H1 (cell line): ENCODE results near the gene ABL1. TPM values are rescaled to one million over a fixed set of nuclear protein-coding genes. Genes with fewer than 3 reads are reported as not detected.

Experiments
- CTCF ChIA-PET: fragments of 300-600 bp; sonication (Branson Sonifier 250); formaldehyde crosslinking; loops from one replicate; lab custom pipeline; 2021; ENCODE audit not compliant: partially characterized antibody; lab: Charles Lee
- POLR2A ChIA-PET: fragments of 300-600 bp; sonication (Branson Sonifier 250); formaldehyde crosslinking; loops from one replicate; lab custom pipeline; 2021; ENCODE audit warnings: inconsistent platforms; ENCODE audit not compliant: partially characterized antibody; lab: Charles Lee
- DNase-seq, 2 experiments: peaks; one replicate each; pipeline versions ENCODE4 v3.0.0 to v3.0.0-alpha.2; 2010 to 2022; ENCODE audit warnings: low spot score in 2 of 2, low read depth in 1 of 2, mixed read lengths in 1 of 2
- FAIRE-seq: peaks from 2 replicates; lab custom pipeline; 2011; peaks lifted over from hg19 to GRCh38; lab: Jason Lieb, UNC
- H2AFZ ChIP-seq: 2 replicates; pipeline ENCODE4 v1.8.1; 2012; ENCODE audit warnings: low read length, inconsistent platforms
- H2AK5ac ChIP-seq: 2 replicates; pipeline ENCODE4 v1.6.1; 2013; ENCODE audit warnings: low read depth, low read length
- H2BK120ac ChIP-seq: replicated peaks from 2 replicates; pipeline ENCODE3; 2013; ENCODE audit warnings: low read depth, low read length, inconsistent platforms
- H2BK12ac ChIP-seq: 2 replicates; pipeline ENCODE4 v1.6.1; 2013; ENCODE audit warnings: low read depth, low read length
- H2BK15ac ChIP-seq: 2 replicates; pipeline ENCODE4 v1.6.1; 2013; ENCODE audit warnings: low read length
- H2BK20ac ChIP-seq: 2 replicates; pipeline ENCODE4 v1.6.1; 2013; ENCODE audit warnings: low read length
- H2BK5ac ChIP-seq: 2 replicates; pipeline ENCODE4 v1.6.1; 2013; ENCODE audit warnings: low read depth, low read length
- H3K14ac ChIP-seq: 2 replicates; pipeline ENCODE4 v1.6.1; 2013; ENCODE audit warnings: inconsistent platforms; ENCODE audit not compliant: insufficient read length
- H3K18ac ChIP-seq: 2 replicates; pipeline ENCODE4 v1.6.1; 2013; ENCODE audit warnings: low read length; ENCODE audit errors: extremely low read depth
- H3K23ac ChIP-seq: 2 replicates; pipeline ENCODE4 v1.6.1; 2013; ENCODE audit warnings: inconsistent platforms; ENCODE audit not compliant: insufficient read length
- H3K23me2 ChIP-seq: 2 replicates; pipeline ENCODE4 v1.6.1; 2013; ENCODE audit warnings: low read depth, low read length
- H3K27ac ChIP-seq: 2 replicates; pipeline ENCODE4 v1.6.1; 2011; ENCODE audit warnings: low read depth, low read length, inconsistent platforms
- H3K27me3 ChIP-seq, 4 experiments: replicated peaks in 1 of 4; 1 replicate in 1 of 4; 2 replicates in 3 of 4; pipeline versions ENCODE4 v1.6.1 to v1.8.1; 2011 to 2013; ENCODE audit warnings: low read length in 3 of 4, mild to moderate bottlenecking in 3 of 4, inconsistent platforms in 2 of 4, mixed read lengths in 2 of 4, moderate library complexity in 1 of 4; ENCODE audit not compliant: control insufficient read depth in 3 of 4, insufficient read depth in 3 of 4; ENCODE audit errors: extremely low read depth in 1 of 4
- H3K36me3 ChIP-seq, 4 experiments: 2 replicates each; pipeline versions ENCODE4 v1.6.1 to v1.8.1; 2011 to 2013; ENCODE audit warnings: mild to moderate bottlenecking in 4 of 4, low read length in 3 of 4, moderate library complexity in 2 of 4, control low read depth in 1 of 4, inconsistent platforms in 1 of 4; ENCODE audit not compliant: insufficient read depth in 4 of 4, control insufficient read depth in 2 of 4
- H3K4ac ChIP-seq: replicated peaks from 2 replicates; pipeline ENCODE3; 2013; ENCODE audit warnings: low read length, low read depth, mixed read lengths, inconsistent platforms; ENCODE audit not compliant: insufficient read length
- H3K4me1 ChIP-seq, 4 experiments: replicated peaks in 1 of 4; 1 replicate in 1 of 4; 2 replicates in 3 of 4; pipeline versions ENCODE4 v1.6.1 to v1.8.1; 2011 to 2013; ENCODE audit warnings: low read length in 3 of 4, inconsistent platforms in 2 of 4, mixed read lengths in 1 of 4; ENCODE audit not compliant: insufficient read depth in 4 of 4, control insufficient read depth in 3 of 4
- H3K4me2 ChIP-seq, 2 experiments: 2 replicates each; pipeline versions ENCODE4 v1.6.1 to v1.8.1; 2011 to 2013; ENCODE audit warnings: low read depth in 2 of 2, low read length in 2 of 2, control low read depth in 1 of 2, inconsistent platforms in 1 of 2, mild to moderate bottlenecking in 1 of 2; ENCODE audit not compliant: insufficient read depth in 1 of 2
- H3K4me3 ChIP-seq, 4 experiments: fragments of 200-600, 300-600 bp in 1 of 4; sonication (generic), shearing (Covaris generic), sonication (Bioruptor Twin) in 1 of 4; 2 replicates each; pipeline versions ENCODE4 v1.5.1 to v1.8.1; 2011 to 2016; ENCODE audit warnings: low read length in 4 of 4, low read depth in 3 of 4, control low read depth in 2 of 4, inconsistent platforms in 2 of 4, mild to moderate bottlenecking in 2 of 4, mixed read lengths in 1 of 4, moderate library complexity in 1 of 4; ENCODE audit not compliant: insufficient read depth in 2 of 4; ENCODE audit errors: extremely low read depth in 1 of 4
- H3K56ac ChIP-seq: replicated peaks from 2 replicates; pipeline ENCODE3; 2013; ENCODE audit warnings: low read depth, mild to moderate bottlenecking, mixed read lengths, low read length, inconsistent platforms; ENCODE audit not compliant: insufficient read length
- H3K79me1 ChIP-seq: 2 replicates; pipeline ENCODE4 v1.6.1; 2013; ENCODE audit warnings: low read depth, low read length, control low read depth
- H3K79me2 ChIP-seq, 2 experiments: 2 replicates each; pipeline versions ENCODE4 v1.6.1 to v1.8.1; 2012 to 2013; ENCODE audit warnings: low read length in 2 of 2, mild to moderate bottlenecking in 2 of 2, inconsistent platforms in 1 of 2; ENCODE audit not compliant: insufficient read depth in 2 of 2, control insufficient read depth in 1 of 2
- H3K9ac ChIP-seq, 4 experiments: replicated peaks in 1 of 4; 1 replicate in 1 of 4; 2 replicates in 3 of 4; pipeline versions ENCODE4 v1.6.1 to v1.8.1; 2011 to 2013; ENCODE audit warnings: low read depth in 3 of 4, low read length in 3 of 4, control low read depth in 2 of 4, mild to moderate bottlenecking in 2 of 4, moderate library complexity in 2 of 4, inconsistent platforms in 1 of 4; ENCODE audit errors: extremely low read depth in 1 of 4
- H3K9me3 ChIP-seq, 2 experiments: 2 replicates each; pipeline versions ENCODE4 v1.6.1 to v1.8.1; 2012 to 2013; ENCODE audit warnings: mild to moderate bottlenecking in 2 of 2, moderate library complexity in 2 of 2, control low read depth in 1 of 2, inconsistent platforms in 1 of 2, low read depth in 1 of 2, low read length in 1 of 2, mixed read lengths in 1 of 2; ENCODE audit not compliant: insufficient read depth in 2 of 2
- H4K20me1 ChIP-seq, 2 experiments: replicated peaks in 1 of 2; 2 replicates each; pipeline versions ENCODE3 to v1.8.1; 2011 to 2013; ENCODE audit warnings: inconsistent platforms in 2 of 2, low read length in 2 of 2, mild to moderate bottlenecking in 1 of 2; ENCODE audit not compliant: insufficient read depth in 2 of 2, control insufficient read depth in 1 of 2
- H4K5ac ChIP-seq: 2 replicates; pipeline ENCODE4 v1.6.1; 2013; ENCODE audit warnings: low read length, low read depth, mixed read lengths, inconsistent platforms; ENCODE audit not compliant: insufficient read length
- H4K8ac ChIP-seq: 2 replicates; pipeline ENCODE4 v1.8.0; 2013; ENCODE audit warnings: mild to moderate bottlenecking, moderate library complexity, low read length, inconsistent platforms; ENCODE audit not compliant: insufficient read depth; ENCODE audit errors: extremely low read depth
- H4K91ac ChIP-seq: replicated peaks from 2 replicates; pipeline ENCODE3; 2013; ENCODE audit warnings: low read length, mixed read lengths, inconsistent platforms; ENCODE audit not compliant: insufficient read length
- CEBPB ChIP-seq: IDR thresholded peaks from 2 replicates; pipeline ENCODE4 v1.6.1; 2012; ENCODE audit warnings: low read depth, low read length
- CTBP2 ChIP-seq: IDR thresholded peaks from 2 replicates; pipeline ENCODE4 v1.7.0; 2011; ENCODE audit warnings: borderline replicate concordance, mild to moderate bottlenecking, moderate library complexity, mixed read lengths, low read length; ENCODE audit not compliant: insufficient read depth, insufficient read length
- EP300 ChIP-seq, 2 experiments: IDR thresholded peaks; 1 replicate in 1 of 2; 2 replicates in 1 of 2; pipeline ENCODE4 v1.6.1; 2011 to 2012; ENCODE audit warnings: low read depth in 2 of 2, low read length in 2 of 2, mild to moderate bottlenecking in 2 of 2, borderline replicate concordance in 1 of 2, inconsistent platforms in 1 of 2, moderate library complexity in 1 of 2
- HDAC2 ChIP-seq, 2 experiments: fragments of 300-600 bp in 1 of 2; sonication (generic) in 1 of 2; IDR thresholded peaks; 2 replicates each; pipeline ENCODE4 v1.6.1; 2011 to 2012; ENCODE audit warnings: low read depth in 2 of 2, low read length in 2 of 2, mild to moderate bottlenecking in 2 of 2, moderate library complexity in 2 of 2, borderline replicate concordance in 1 of 2, inconsistent platforms in 1 of 2
- JUND ChIP-seq: IDR thresholded peaks from 2 replicates; pipeline ENCODE4 v1.6.1; 2011; ENCODE audit warnings: mild to moderate bottlenecking, improper control_type of control experiment, low read length
- POLR2AphosphoS5 ChIP-seq: IDR thresholded peaks from 2 replicates; pipeline ENCODE4 v1.6.1; 2011; ENCODE audit warnings: low read depth, low read length
- RFX5 ChIP-seq: IDR thresholded peaks from 2 replicates; pipeline ENCODE4 v1.6.1; 2011; ENCODE audit warnings: low read depth, low read length, improper control_type of control experiment, borderline replicate concordance
- RNF2 ChIP-seq: fragments of 200-900, 300-1000 bp; sonication (generic); IDR thresholded peaks from 2 replicates; pipeline ENCODE4 v1.7.1; 2016; ENCODE audit warnings: borderline replicate concordance, low read depth, mild to moderate bottlenecking, antibody characterized with exemption, low read length; ENCODE audit not compliant: poor library complexity, severe bottlenecking; ENCODE audit errors: missing control alignments
- SAP30 ChIP-seq: fragments of 300-600 bp; sonication (generic); IDR thresholded peaks from 2 replicates; pipeline ENCODE4 v1.7.1; 2012; ENCODE audit warnings: low read length, moderate library complexity, mild to moderate bottlenecking, inconsistent platforms; ENCODE audit not compliant: insufficient read depth, insufficient replicate concordance
- SRF ChIP-seq: IDR thresholded peaks from 2 replicates; pipeline ENCODE4 v1.6.1; 2011; ENCODE audit warnings: mild to moderate bottlenecking, low read depth, low read length, moderate library complexity
- TAF1 ChIP-seq: IDR thresholded peaks from 2 replicates; pipeline ENCODE4 v1.6.1; 2011; ENCODE audit warnings: mild to moderate bottlenecking, low read depth, low read length
- ZNF274 ChIP-seq: IDR thresholded peaks from 2 replicates; pipeline ENCODE4 v1.7.0; 2012; ENCODE audit warnings: low read length, borderline replicate concordance; ENCODE audit errors: extremely low read depth
- WGBS, 2 experiments: shearing (Covaris generic) in 1 of 2; methylation state at CpG; one replicate each; pipeline versions ENCODE4 v1.1.6 to v1.1.7; 2013 to 2015; ENCODE audit warnings: low lambda C conversion rate in 2 of 2, mixed read lengths in 2 of 2, inconsistent platforms in 1 of 2, low coverage in 1 of 2, missing lambda C conversion rate in 1 of 2; ENCODE audit not compliant: insufficient replicate concordance in 2 of 2, insufficient coverage in 1 of 2, insufficient read length in 1 of 2; ENCODE audit errors: extremely low coverage in 1 of 2, missing lambda C conversion rate in 1 of 2; 5-methylcytosine and 5-hydroxymethylcytosine counted together
- polyA plus RNA-seq, 7 experiments: library from polyadenylated mRNA; depleted of rRNA in 3 of 7; stranded (reverse) in 5 of 7; unstranded in 2 of 7; fragments of >200 nt in 5 of 7; fragments of 200-250 nt in 2 of 7; gene quantifications; 1 replicate in 5 of 7; 2 replicates in 1 of 7; 4 replicates in 1 of 7; pipeline versions ENCODE4 v1.2.1 to v1.2.3, GENCODE V29; 2011 to 2013; ENCODE audit warnings: missing spikeins in 2 of 7, mixed read lengths in 2 of 7
- total RNA-seq: library from RNA; stranded (reverse); fragmentation: NEBNext Ultra II Directional; extraction: Animal tissue kit (Norgen Biotek cat#: 25700); gene quantifications from 2 replicates; pipeline ENCODE4 v1.2.1, GENCODE V29; 2021

ABL1 gene
- total and polyA plus RNA-seq, 2 of the 8 experiments (the other 6 are each of a cell fraction or from before 2014, with no cell fraction given) = 35.3 to 104 TPM

DNA sequence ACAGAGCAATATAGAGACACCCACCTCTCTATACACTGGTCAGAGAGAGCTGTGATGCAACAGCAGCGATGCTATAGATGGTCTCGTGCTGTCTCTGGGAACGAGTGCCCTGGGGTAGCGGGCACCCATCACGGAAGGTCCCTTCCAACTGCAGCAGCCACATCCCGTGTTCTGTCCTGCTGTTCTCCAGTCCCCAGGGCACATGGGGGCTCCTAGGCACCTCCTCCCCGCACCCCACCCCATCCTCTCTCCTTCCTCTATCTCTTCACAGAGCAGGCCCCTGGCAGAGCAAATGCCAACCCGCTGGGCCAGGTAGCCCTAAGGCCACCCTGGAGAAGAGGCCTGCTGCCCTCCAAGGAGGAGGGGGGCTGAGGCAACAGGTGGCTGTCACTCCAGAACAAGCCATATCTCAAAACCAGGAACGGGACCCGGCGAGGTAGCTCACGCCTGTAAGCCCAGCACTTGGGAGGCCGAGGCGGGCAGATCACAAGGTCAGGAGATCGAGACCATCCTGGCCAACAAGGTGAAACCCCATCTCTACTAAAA, 95.8 kb downstream of the ABL1 start:
- no peak overlapping the region for H2BK20ac ChIP-seq
- FAIRE-seq (no peak), DNase-seq (no peak)
- no peaks in the 10 kb centered on the region for H3K79me2 ChIP-seq
- H3K9me3 ChIP-seq = no peaks in the 10 kb centered on the region
- peak overlapping the region; percentile 57 for H4K91ac ChIP-seq
- H2BK12ac ChIP-seq = 0 out of 2 replicates have a peak overlapping the region, but pooled peaks have one; percentile 17
- CTCF ChIA-PET = interaction anchor here (0.6 to 7.8 kb wide), 7 partner anchors 9 to 121 kb away, joined by 3 to 38 read pairs (median 12); no protein-coding TSS in a partner anchor
- no peak overlapping the region for H4K5ac ChIP-seq
- no peak overlapping the region for H2AK5ac ChIP-seq
- no peaks in the 10 kb centered on the region; a peak in 1 of 7 replicates for H3K27me3 ChIP-seq
- H3K14ac ChIP-seq = no peak overlapping the region
- no peak overlapping the region for H2BK5ac ChIP-seq
- H3K27ac ChIP-seq = no peak overlapping the region
- H3K23ac ChIP-seq = no peak overlapping the region
- no peak overlapping the region for H3K4ac ChIP-seq
- no peak overlapping the region for H3K9ac ChIP-seq
- no peaks in the 10 kb centered on the region for H4K20me1 ChIP-seq
- peaks cover under 1 to 25% (median 19%) of the 10 kb centered on the region in 4 experiments for H3K4me1 ChIP-seq
- no peaks in the 10 kb centered on the region for H3K36me3 ChIP-seq
- no peaks in the 10 kb centered on the region for H3K79me1 ChIP-seq
- H3K4me2 ChIP-seq = no peak overlapping the region
- no peak overlapping the region for H2AFZ ChIP-seq
- H2BK120ac ChIP-seq = no peak overlapping the region
- no peaks in the 10 kb centered on the region for H3K23me2 ChIP-seq
- H3K18ac ChIP-seq = no peak overlapping the region
- H2BK15ac ChIP-seq = no peak overlapping the region
- H3K4me3 ChIP-seq = no peak overlapping the region
- no peak overlapping the region for H3K56ac ChIP-seq
- POLR2A ChIA-PET = interaction anchor here (0.7 to 0.9 kb wide), 2 partner anchors 9 to 46 kb away, joined by 3 to 4 read pairs; no protein-coding TSS in a partner anchor
- 93% methylated on average over 15 of the region's 15 CpGs; no CpG with 5 or more reads in 1 of the 2 experiments for WGBS, 2 experiments
- no peak overlapping the region for H4K8ac ChIP-seq
- TF ChIP-seq POLR2AphosphoS5 (no peak), CTBP2 (no peak), ZNF274 (no peak), CEBPB (no peak), SRF (no peak), TAF1 (no peak), RFX5 (no peak), SAP30 (no peak), EP300 (IDR thresholded peaks at IDR 0.05; ENCODE audit: borderline replicate concordance in 1 of 2, low read depth in 2 of 2, low read length in 2 of 2) (no peak), RNF2 (no peak), JUND (no peak), HDAC2 (IDR thresholded peaks at IDR 0.05; ENCODE audit: borderline replicate concordance in 1 of 2, low read depth in 2 of 2, low read length in 2 of 2) (no peak)
